OCI-LY3 (cell line): ENCODE measurements around the gene RNF113B.

Source experiments
- H2AFZ ChIP-seq: fragments of 200-600, 300-600 bp; shearing (Covaris generic); 2 replicates; pipeline ENCODE4 v1.6.0; 2014; ENCODE audit warnings: antibody characterized with exemption, low read depth, low read length
- H3K27ac ChIP-seq: fragments of 200-600, 300-600 bp; sonication (generic); 2 replicates; pipeline ENCODE4 v1.5.1; 2014; ENCODE audit warnings: mild to moderate bottlenecking, low read length, moderate library complexity, mixed read lengths
- H3K27me3 ChIP-seq: fragments of 200-600, 300-600 bp; sonication (generic); 2 replicates; pipeline ENCODE4 v1.6.1; 2014; ENCODE audit warnings: low read depth, low read length, mixed read lengths
- H3K36me3 ChIP-seq: fragments of 200-600, 300-600 bp; sonication (generic); replicated peaks from 2 replicates; pipeline ENCODE3; 2014; ENCODE audit warnings: low read depth, low read length, mixed read lengths
- H3K4me1 ChIP-seq: fragments of 300-600, 200-600 bp; sonication (generic); 2 replicates; pipeline ENCODE4 v1.6.1; 2014; ENCODE audit warnings: low read length, mixed read lengths
- H3K4me2 ChIP-seq: fragments of 200-600, 300-600 bp; sonication (generic); 2 replicates; pipeline ENCODE4 v1.6.1; 2014; ENCODE audit warnings: low read length, mixed read lengths
- H3K4me3 ChIP-seq: fragments of 300-600, 200-600 bp; sonication (generic); 2 replicates; pipeline ENCODE4 v1.5.1; 2014; ENCODE audit warnings: antibody characterized with exemption, mild to moderate bottlenecking, low read length, moderate library complexity
- H3K79me2 ChIP-seq: fragments of 300-600, 200-600 bp; shearing (Covaris generic); 2 replicates; pipeline ENCODE4 v1.6.1; 2014; ENCODE audit warnings: mild to moderate bottlenecking, low read length, mixed read lengths
- H3K9ac ChIP-seq: fragments of 300-600, 200-600 bp; shearing (Covaris generic); 2 replicates; pipeline ENCODE4 v1.6.0; 2014; ENCODE audit warnings: mild to moderate bottlenecking, low read length, moderate library complexity
- H3K9me3 ChIP-seq: fragments of 200-600, 300-600 bp; shearing (Covaris generic); 2 replicates; pipeline ENCODE4 v1.6.1; 2014; ENCODE audit warnings: low read length, mixed read lengths; ENCODE audit not compliant: insufficient read depth
- H4K20me1 ChIP-seq: fragments of 200-600, 300-600 bp; sonication (generic); 2 replicates; pipeline ENCODE4 v1.6.1; 2016; ENCODE audit warnings: low read length, mixed read lengths; ENCODE audit not compliant: insufficient read depth
- CTCF ChIP-seq: fragments of 200-600, 300-600 bp; sonication (generic); IDR thresholded peaks from 2 replicates; pipeline ENCODE4 v1.5.1; 2014; ENCODE audit warnings: antibody characterized with exemption, low read length, low read depth
- EZH2phosphoT487 ChIP-seq: fragments of 200-600 bp; shearing (Covaris generic); IDR thresholded peaks from 2 replicates; pipeline ENCODE4 v1.6.1; 2018; ENCODE audit warnings: antibody characterized with exemption, mixed run types, low read depth

The RNF113B gene

GRCh38 chr13:98206946-98207345 is 29.9 kb upstream of the RNF113B start:
- Histone ChIP-seq H3K9ac (no peak overlapping the region), H3K27ac (no peak overlapping the region), H2AFZ (no peak overlapping the region), H3K4me2 (no peak overlapping the region), H3K4me1 (no peaks in the 10 kb centered on the region), H3K4me3 (no peak overlapping the region), H3K79me2 (no peaks in the 10 kb centered on the region), H4K20me1 (no peaks in the 10 kb centered on the region), H3K9me3 (no peaks in the 10 kb centered on the region), H3K27me3 (peaks cover 7% of the 10 kb centered on the region; the same call in 1 of the 2 replicates), H3K36me3 (no peaks in the 10 kb centered on the region)
- TF ChIP-seq CTCF: no peak
- no peak for TF ChIP-seq EZH2phosphoT487

DNA sequence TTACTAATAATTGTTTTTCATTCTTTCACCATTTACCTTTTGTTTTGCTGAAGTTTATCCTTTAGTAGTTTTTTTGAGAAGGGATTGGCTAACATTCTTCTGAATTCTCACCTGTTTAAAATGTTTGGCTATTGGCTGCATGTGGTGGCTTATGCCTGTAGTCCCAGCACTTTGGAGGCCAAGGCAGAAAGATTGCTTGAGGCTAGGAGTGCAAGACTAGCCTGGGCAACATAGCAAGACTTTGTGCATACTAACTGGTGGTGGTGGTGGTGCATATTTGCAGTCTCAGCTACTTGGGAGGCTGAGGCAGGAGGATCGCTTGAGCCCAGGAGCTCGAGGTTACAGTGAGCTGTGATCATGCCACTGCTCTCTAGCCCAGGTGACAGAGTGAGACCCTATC is 27.5 kb upstream of the RNF113B start:
- H3K27me3 ChIP-seq: peaks cover 7% of the 10 kb centered on the region; the same call in 1 of the 2 replicates
- H3K9ac ChIP-seq: no peak overlapping the region
- H4K20me1 ChIP-seq: no peaks in the 10 kb centered on the region
- H2AFZ ChIP-seq: no peak overlapping the region
- H3K4me3 ChIP-seq: no peak overlapping the region
- H3K9me3 ChIP-seq: no peaks in the 10 kb centered on the region
- TF ChIP-seq EZH2phosphoT487 (no peak), CTCF (no peak)
- no peaks in the 10 kb centered on the region for H3K4me1 ChIP-seq
- no peaks in the 10 kb centered on the region for H3K79me2 ChIP-seq
- H3K36me3 ChIP-seq: no peaks in the 10 kb centered on the region
- no peak overlapping the region for H3K4me2 ChIP-seq
- H3K27ac ChIP-seq: no peak overlapping the region

DNA sequence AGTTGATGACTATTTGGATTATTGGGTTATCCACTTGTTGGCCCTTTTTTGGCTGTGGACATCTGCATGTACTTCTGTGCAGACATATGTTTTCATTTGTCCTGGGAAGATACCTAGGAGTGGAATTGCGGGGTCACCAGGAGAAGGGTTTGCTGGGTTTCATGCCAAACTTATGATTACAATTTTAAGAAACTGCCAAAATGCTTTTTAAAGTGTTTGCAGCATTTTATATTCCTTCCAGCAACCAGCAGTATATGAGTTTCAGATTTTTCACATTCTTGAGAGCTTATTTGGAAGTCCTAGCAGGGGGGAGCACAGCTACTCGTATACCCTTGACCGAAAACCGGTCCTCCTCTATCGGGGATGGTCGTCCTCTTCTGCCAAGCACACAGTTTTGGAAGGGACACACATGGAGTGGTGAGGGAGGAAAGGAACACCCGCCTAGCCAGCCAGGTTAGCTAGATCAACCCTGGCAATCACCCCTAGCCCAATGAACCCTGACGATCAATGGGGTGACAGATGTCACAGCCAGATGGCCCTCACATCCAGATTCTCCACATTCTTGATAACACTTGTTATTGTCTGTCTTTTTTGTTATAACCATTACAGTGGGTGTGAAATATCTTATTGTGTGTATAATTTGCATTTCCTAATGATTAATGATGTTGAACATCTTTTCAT is 26.7 kb upstream of the RNF113B start:
- no peak overlapping the region for H3K27ac ChIP-seq
- no peak overlapping the region for H2AFZ ChIP-seq
- no peaks in the 10 kb centered on the region for H3K4me1 ChIP-seq
- no peak overlapping the region for H3K9ac ChIP-seq
- H3K27me3 ChIP-seq: peaks cover 7% of the 10 kb centered on the region; the same call in 1 of the 2 replicates
- no peaks in the 10 kb centered on the region for H3K36me3 ChIP-seq
- no peaks in the 10 kb centered on the region for H3K9me3 ChIP-seq
- H4K20me1 ChIP-seq: no peaks in the 10 kb centered on the region
- no peak overlapping the region for H3K4me3 ChIP-seq
- H3K79me2 ChIP-seq: no peaks in the 10 kb centered on the region
- H3K4me2 ChIP-seq: no peak overlapping the region
- no peak for TF ChIP-seq CTCF
- no peak for TF ChIP-seq EZH2phosphoT487

GRCh38 chr13:98201984-98202383 is 24.9 kb upstream of the RNF113B start:
- TF ChIP-seq EZH2phosphoT487 (no peak), CTCF (no peak)
- Histone ChIP-seq H3K9ac (no peak overlapping the region), H3K4me2 (0 out of 2 replicates have a peak overlapping the region, but pooled peaks have one; percentile 17), H3K27ac (no peak overlapping the region), H3K4me1 (no peaks in the 10 kb centered on the region), H2AFZ (no peak overlapping the region), H3K36me3 (no peaks in the 10 kb centered on the region), H3K4me3 (no peak overlapping the region), H4K20me1 (no peaks in the 10 kb centered on the region), H3K79me2 (no peaks in the 10 kb centered on the region), H3K9me3 (no peaks in the 10 kb centered on the region), H3K27me3 (peaks cover 7% of the 10 kb centered on the region; the same call in 1 of the 2 replicates)
